ENCODE measurements around the gene KY.

KY gene

DNA sequence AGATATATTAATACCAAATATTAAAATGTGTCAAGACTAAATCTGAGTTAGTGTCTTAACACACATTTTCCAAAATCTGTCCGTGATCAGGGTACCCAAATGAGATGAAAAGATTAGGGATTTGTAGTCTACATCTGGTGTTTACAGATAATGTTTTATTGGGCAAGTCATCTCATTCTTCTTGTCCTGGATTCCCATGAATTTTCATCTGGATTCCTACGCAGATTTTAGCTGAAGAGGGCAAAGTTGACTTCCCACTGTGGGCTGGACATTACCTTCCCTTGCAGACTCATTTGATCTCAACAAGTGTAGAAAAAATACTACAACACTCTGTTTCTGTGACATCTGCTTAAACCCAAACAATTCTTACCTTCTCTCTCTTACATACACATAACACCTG lies 85.8 kb downstream of the KY start:
- Mint-ChIP-seq H3K27ac (no peak overlapping the region), H3K9me3 (peaks cover 11% of the 10 kb centered on the region), H3K27me3 (ENCODE audit: low read depth) (no peaks in the 10 kb centered on the region), H3K4me1 (ENCODE audit: low read depth) (peaks cover 7% of the 10 kb centered on the region), H3K36me3 (ENCODE audit: low read depth) (peaks cover 18% of the 10 kb centered on the region), H3K4me3 (no peak overlapping the region)
- no peak for DNase-seq (ENCODE audit: low spot score)

DNA sequence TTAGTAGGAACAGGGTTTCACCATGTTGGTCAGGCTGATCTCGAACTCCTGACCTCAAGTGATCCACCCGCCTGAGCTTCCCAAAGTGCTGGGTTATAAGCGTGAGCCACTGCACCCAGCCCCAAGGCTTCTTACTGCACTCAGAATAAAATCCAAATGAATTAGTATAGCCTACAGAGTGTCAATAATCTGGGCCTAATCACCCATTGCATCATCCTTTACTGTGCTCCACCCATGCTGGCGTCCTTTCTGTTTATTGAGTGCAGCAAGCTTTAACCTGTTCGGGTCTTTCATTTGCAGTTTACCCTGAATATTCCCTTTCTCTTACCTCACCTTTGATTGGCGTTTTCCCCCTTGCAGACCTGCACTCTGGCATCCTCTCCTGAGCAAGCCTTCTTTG lies 87.2 kb downstream of the KY start:
- H3K27me3 Mint-ChIP-seq (ENCODE audit: low read depth) = no peaks in the 10 kb centered on the region
- H3K9me3 Mint-ChIP-seq = peaks cover 4% of the 10 kb centered on the region
- H3K4me1 Mint-ChIP-seq (ENCODE audit: low read depth) = peaks cover 7% of the 10 kb centered on the region
- peaks cover 20% of the 10 kb centered on the region for H3K36me3 Mint-ChIP-seq (ENCODE audit: low read depth)
- no peak for DNase-seq (ENCODE audit: low spot score)
- H3K27ac Mint-ChIP-seq = no peak overlapping the region
- H3K4me3 Mint-ChIP-seq = no peak overlapping the region

DNA sequence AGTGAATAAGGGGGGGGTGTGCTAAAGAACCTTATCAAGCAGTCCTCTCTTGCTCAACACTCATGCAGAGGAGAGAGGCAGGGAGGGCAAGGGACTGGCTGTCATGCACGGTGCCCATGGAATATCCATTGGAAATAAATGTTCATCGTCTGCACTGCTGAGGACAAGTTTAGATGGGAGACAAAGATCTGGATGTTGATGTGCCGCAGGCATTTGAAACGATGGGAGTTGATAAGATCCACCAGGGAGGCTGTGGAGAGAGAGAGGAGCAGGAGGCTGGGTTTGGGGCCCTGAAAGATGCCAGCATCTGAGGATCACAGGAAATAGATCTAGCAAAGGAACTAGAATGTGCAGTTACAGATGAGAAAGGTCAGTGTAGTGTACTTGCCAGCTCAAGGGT lies 88.8 kb downstream of the KY start:
- no peak overlapping the region for H3K4me3 Mint-ChIP-seq
- peaks cover 7% of the 10 kb centered on the region for H3K4me1 Mint-ChIP-seq (ENCODE audit: low read depth)
- DNase-seq (ENCODE audit: low spot score) = no peak
- peaks cover 24% of the 10 kb centered on the region for H3K36me3 Mint-ChIP-seq (ENCODE audit: low read depth)
- H3K9me3 Mint-ChIP-seq = no peaks in the 10 kb centered on the region
- H3K27me3 Mint-ChIP-seq (ENCODE audit: low read depth) = no peaks in the 10 kb centered on the region
- no peak overlapping the region for H3K27ac Mint-ChIP-seq

- H3K36me3 Mint-ChIP-seq (ENCODE audit: low read depth) = peaks cover 24% of the 10 kb centered on the region
- H3K9me3 Mint-ChIP-seq = no peaks in the 10 kb centered on the region
- DNase-seq (ENCODE audit: low spot score) = no peak
- no peak overlapping the region for H3K27ac Mint-ChIP-seq
- no peaks in the 10 kb centered on the region for H3K27me3 Mint-ChIP-seq (ENCODE audit: low read depth)
- peaks cover 7% of the 10 kb centered on the region for H3K4me1 Mint-ChIP-seq (ENCODE audit: low read depth)
- H3K4me3 Mint-ChIP-seq = no peak overlapping the region
These were observed 91.2 kb downstream of the KY start for GRCh38 chr3:134559591-134559990.

Measured in T-helper 2 cell treated with Interferon-gamma antibody and Interleukin-4, amounts not matched to agents 5 μg/mL and 100 μg/mL, for 36 hours (primary cell).